ENCODE measurements around the gene LRRC17. TPM values are rescaled to one million over a fixed set of nuclear protein-coding genes. Genes with fewer than 3 reads are reported as not detected.

Gene LRRC17
- total and polyA plus RNA-seq, 8 donors = 0.76 to 2.7 (median 1.9) TPM

GRCh38 chr7:102935450-102936115, 22.8 kb downstream of the LRRC17 start:
- ATAC-seq (no peak), FAIRE-seq (no peak), DNase-seq (no peak)
- H3K4me3 ChIP-seq = no peak overlapping the region
- intact Hi-C loops (cut with DNase I) = no loop called here
- H3K36me3 ChIP-seq = no peaks in the 10 kb centered on the region
- WGBS, 2 donors = 62 to 68% methylated on average over 6 of the region's 6 CpGs
- no peak overlapping the region for H3K27ac ChIP-seq
- TF ChIP-seq CTCF (IDR thresholded peaks at IDR 0.05) = no peak
- H3K27me3 ChIP-seq = no peaks in the 10 kb centered on the region
- peaks cover 0 to 9% (median 6%) of the 10 kb centered on the region in 3 donors for H3K4me1 ChIP-seq
- H3K9me3 ChIP-seq = no peaks in the 10 kb centered on the region

GRCh38 chr7:102938679-102939078, 25.9 kb downstream of the LRRC17 start:
- no peak for TF ChIP-seq CTCF (IDR thresholded peaks at IDR 0.05)
- Histone ChIP-seq H3K27me3 (no peaks in the 10 kb centered on the region), H3K36me3 (no peaks in the 10 kb centered on the region), H3K9me3 (no peaks in the 10 kb centered on the region), H3K4me1 (peaks cover 0 to 9% (median 6%) of the 10 kb centered on the region in 3 donors), H3K4me3 (no peak overlapping the region), H3K27ac (no peak overlapping the region)
- ATAC-seq (no peak), FAIRE-seq (no peak), DNase-seq (no peak)
- intact Hi-C loops (cut with DNase I) = no loop called here
- 63 to 77% methylated on average over 1 of the region's 1 CpG for WGBS, 2 donors

DNA sequence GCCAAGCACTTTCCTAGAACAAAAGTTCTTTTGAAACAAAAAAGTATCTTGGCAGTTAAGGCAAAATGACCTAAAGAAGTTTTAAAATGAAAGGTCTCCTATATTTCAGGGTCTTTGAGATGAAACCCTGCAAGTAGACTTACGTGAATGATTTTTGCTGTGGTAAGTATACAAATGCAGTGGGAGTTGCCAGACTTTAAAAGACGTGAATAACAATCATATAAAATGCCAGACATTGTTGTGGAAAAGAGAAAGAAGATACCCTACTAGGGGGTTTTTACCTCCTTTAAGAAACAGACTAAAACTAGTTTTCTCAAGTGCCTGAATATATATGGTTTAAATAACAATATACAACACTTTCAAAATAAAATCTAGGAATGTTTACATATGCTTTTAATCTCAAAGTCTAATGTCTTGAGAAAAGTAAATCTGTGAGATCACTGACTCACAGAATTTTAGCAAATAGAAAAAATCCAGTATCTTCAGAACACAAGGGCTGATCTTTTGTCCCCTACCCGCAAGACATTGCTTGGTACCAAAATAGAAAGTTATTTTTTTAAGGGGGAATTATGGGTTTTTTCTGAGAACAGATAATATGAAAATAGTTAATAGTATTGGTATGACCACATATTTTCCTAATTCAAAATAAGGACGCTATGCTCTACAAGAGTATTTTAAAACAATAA, 29.5 kb downstream of the LRRC17 start:
- Histone ChIP-seq H3K27ac (no peak overlapping the region), H3K4me1 (peaks cover 0 to 9% (median 6%) of the 10 kb centered on the region in 3 donors), H3K9me3 (no peaks in the 10 kb centered on the region), H3K36me3 (no peaks in the 10 kb centered on the region), H3K27me3 (no peaks in the 10 kb centered on the region), H3K4me3 (no peak overlapping the region)
- ATAC-seq = no peak
- intact Hi-C loops (cut with DNase I) = no loop called here
- TF ChIP-seq CTCF (IDR thresholded peaks at IDR 0.05) = no peak
- FAIRE-seq = no peak
- DNase-seq = no peak
- 63 to 76% methylated on average over 4 of the region's 4 CpGs for WGBS, 2 donors

- ATAC-seq (no peak), DNase-seq (no peak), FAIRE-seq (no peak)
- intact Hi-C loops (cut with DNase I) = no loop called here
- TF ChIP-seq CTCF (IDR thresholded peaks at IDR 0.05) = no peak
- WGBS, 2 donors = 90 to 97% methylated on average over 1 of the region's 1 CpG
- Histone ChIP-seq H3K36me3 (no peaks in the 10 kb centered on the region), H3K4me3 (no peak overlapping the region), H3K9me3 (no peaks in the 10 kb centered on the region), H3K27ac (no peak overlapping the region), H3K27me3 (no peaks in the 10 kb centered on the region), H3K4me1 (peaks cover 0 to 9% (median 6%) of the 10 kb centered on the region in 3 donors)
Measured at GRCh38 chr7:102942868-102943267, 30.1 kb downstream of the LRRC17 start.

Measured in pancreas (tissue), 10 donors.